Endodermal cell (in vitro differentiated cells): ENCODE measurements around the gene IGLL1. TPM values are rescaled to one million over a fixed set of nuclear protein-coding genes. Genes with fewer than 3 reads are reported as not detected.

Experiments used
- DNase-seq: peaks from one replicate; pipeline ENCODE4 v3.0.0-alpha.2; 2017
- H3K27ac ChIP-seq: 2 replicates; pipeline ENCODE4 v1.5.1; 2013; ENCODE audit warnings: mild to moderate bottlenecking, low read depth, low read length, moderate library complexity
- H3K27me3 ChIP-seq: 2 replicates; pipeline ENCODE4 v1.6.1; 2013; ENCODE audit warnings: mild to moderate bottlenecking, low read length, moderate library complexity; ENCODE audit not compliant: insufficient read depth, control insufficient read depth, poor library complexity, severe bottlenecking
- H3K36me3 ChIP-seq: 2 replicates; pipeline ENCODE4 v1.7.0; 2013; ENCODE audit warnings: mild to moderate bottlenecking, low read length, moderate library complexity; ENCODE audit not compliant: control insufficient read depth, insufficient read depth
- H3K4me1 ChIP-seq: one replicate; pipeline ENCODE4 v1.7.0; 2013; ENCODE audit warnings: low read length; ENCODE audit not compliant: control insufficient read depth, insufficient read depth
- H3K4me3 ChIP-seq: 2 replicates; pipeline ENCODE4 v1.5.1; 2013; ENCODE audit warnings: mild to moderate bottlenecking, low read length, moderate library complexity
- H3K9ac ChIP-seq: 2 replicates; pipeline ENCODE4 v1.6.1; 2013; ENCODE audit warnings: mild to moderate bottlenecking, low read length, moderate library complexity; ENCODE audit not compliant: poor library complexity, severe bottlenecking; ENCODE audit errors: extremely low read depth
- H3K9me3 ChIP-seq: 2 replicates; pipeline ENCODE4 v1.6.1; 2013; ENCODE audit warnings: mild to moderate bottlenecking, low read length, moderate library complexity; ENCODE audit not compliant: control insufficient read depth
- H3K27ac Mint-ChIP-seq: 2 replicates; pipeline ENCODE4 v1.8.0; 2020; ENCODE audit warnings: mixed read lengths
- H3K27me3 Mint-ChIP-seq: 2 replicates; pipeline ENCODE4 v1.8.0; 2021; ENCODE audit warnings: mild to moderate bottlenecking, mixed read lengths; ENCODE audit not compliant: insufficient read depth
- H3K36me3 Mint-ChIP-seq: 2 replicates; pipeline ENCODE4 v1.8.0; 2020; ENCODE audit warnings: low read depth, mixed read lengths
- H3K4me1 Mint-ChIP-seq: 2 replicates; pipeline ENCODE4 v1.8.0; 2020; ENCODE audit warnings: mixed read lengths
- H3K4me3 Mint-ChIP-seq: 2 replicates; pipeline ENCODE4 v1.8.0; 2020; ENCODE audit warnings: mild to moderate bottlenecking, moderate library complexity, mixed read lengths
- H3K9me3 Mint-ChIP-seq: 2 replicates; pipeline ENCODE4 v1.8.0; 2020; ENCODE audit warnings: mild to moderate bottlenecking, mixed read lengths
- WGBS, 2 experiments: methylation state at CpG; one replicate each; pipeline versions ENCODE4 v1.1.5 to v1.1.7; 2013; ENCODE audit warnings: missing lambda C conversion rate in 2 of 2, mixed read lengths in 1 of 2; ENCODE audit not compliant: insufficient coverage in 1 of 2, insufficient read length in 1 of 2; 5-methylcytosine and 5-hydroxymethylcytosine counted together
- total RNA-seq, 2 donors: library from RNA; stranded (reverse); fragmentation: NEBNext Ultra II Directional in 1 of 2; extraction: Animal tissue kit (Norgen Biotek cat#: 25700) in 1 of 2; gene quantifications; 2 replicates in 1 of 2; 3 replicates in 1 of 2; pipeline ENCODE4 v1.2.1, GENCODE V29; 2021
- TF ChIP-seq, protein P1 (sequence below): fragments of 200-600 bp; sonication (generic); conservative IDR thresholded peaks from 2 replicates; pipeline ENCODE4 v1.5.0; 2021; ENCODE audit warnings: antibody characterized with exemption, mild to moderate bottlenecking

Gene IGLL1
- total RNA-seq, 2 donors from 2014 or later = not detected

- no peaks in the 10 kb centered on the region for H3K9me3 ChIP-seq
- 93 to 100% methylated on average over 2 to 3 of the region's 5 CpGs for WGBS, 2 experiments
Measured at GRCh38 chr22:23579280-23579679, 810 bp downstream of the IGLL1 start.

GRCh38 chr22:23578306-23578705 is 1.8 kb downstream of the IGLL1 start:
- Histone ChIP-seq H3K36me3 (no peaks in the 10 kb centered on the region), H3K9me3 (no peaks in the 10 kb centered on the region), H3K27me3 (no peaks in the 10 kb centered on the region), H3K27ac (no peak overlapping the region), H3K4me1 (no peaks in the 10 kb centered on the region), H3K4me3 (no peak overlapping the region), H3K9ac (no peak overlapping the region)
- H3K4me1 Mint-ChIP-seq = no peaks in the 10 kb centered on the region
- DNase-seq = no peak
- no peaks in the 10 kb centered on the region for H3K9me3 Mint-ChIP-seq
- WGBS, 2 experiments = 86 to 91% methylated on average over 4 to 11 of the region's 11 CpGs
- H3K27ac Mint-ChIP-seq = no peak overlapping the region
- H3K27me3 Mint-ChIP-seq = peaks cover 3% of the 10 kb centered on the region
- TF ChIP-seq, protein P1, sequence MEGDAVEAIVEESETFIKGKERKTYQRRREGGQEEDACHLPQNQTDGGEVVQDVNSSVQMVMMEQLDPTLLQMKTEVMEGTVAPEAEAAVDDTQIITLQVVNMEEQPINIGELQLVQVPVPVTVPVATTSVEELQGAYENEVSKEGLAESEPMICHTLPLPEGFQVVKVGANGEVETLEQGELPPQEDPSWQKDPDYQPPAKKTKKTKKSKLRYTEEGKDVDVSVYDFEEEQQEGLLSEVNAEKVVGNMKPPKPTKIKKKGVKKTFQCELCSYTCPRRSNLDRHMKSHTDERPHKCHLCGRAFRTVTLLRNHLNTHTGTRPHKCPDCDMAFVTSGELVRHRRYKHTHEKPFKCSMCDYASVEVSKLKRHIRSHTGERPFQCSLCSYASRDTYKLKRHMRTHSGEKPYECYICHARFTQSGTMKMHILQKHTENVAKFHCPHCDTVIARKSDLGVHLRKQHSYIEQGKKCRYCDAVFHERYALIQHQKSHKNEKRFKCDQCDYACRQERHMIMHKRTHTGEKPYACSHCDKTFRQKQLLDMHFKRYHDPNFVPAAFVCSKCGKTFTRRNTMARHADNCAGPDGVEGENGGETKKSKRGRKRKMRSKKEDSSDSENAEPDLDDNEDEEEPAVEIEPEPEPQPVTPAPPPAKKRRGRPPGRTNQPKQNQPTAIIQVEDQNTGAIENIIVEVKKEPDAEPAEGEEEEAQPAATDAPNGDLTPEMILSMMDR = no peak
- no peaks in the 10 kb centered on the region for H3K36me3 Mint-ChIP-seq
- no peak overlapping the region for H3K4me3 Mint-ChIP-seq

More at GRCh38 chr22:23579280-23579679, 810 bp downstream of the IGLL1 start:
- Histone ChIP-seq H3K9ac (no peak overlapping the region), H3K4me3 (no peak overlapping the region), H3K27ac (no peak overlapping the region), H3K27me3 (no peaks in the 10 kb centered on the region), H3K36me3 (no peaks in the 10 kb centered on the region), H3K4me1 (no peaks in the 10 kb centered on the region)
- Mint-ChIP-seq H3K4me1 (no peaks in the 10 kb centered on the region), H3K4me3 (no peak overlapping the region), H3K9me3 (no peaks in the 10 kb centered on the region), H3K36me3 (no peaks in the 10 kb centered on the region), H3K27me3 (peaks cover 4% of the 10 kb centered on the region), H3K27ac (no peak overlapping the region)
- DNase-seq = no peak
- TF ChIP-seq, protein P1 = no peak

- Histone ChIP-seq H3K9me3 (no peaks in the 10 kb centered on the region), H3K36me3 (no peaks in the 10 kb centered on the region), H3K9ac (no peak overlapping the region), H3K27me3 (no peaks in the 10 kb centered on the region), H3K4me3 (no peak overlapping the region), H3K4me1 (no peaks in the 10 kb centered on the region), H3K27ac (no peak overlapping the region)
- DNase-seq = no peak
- WGBS, 2 experiments = 91 to 92% methylated on average over 5 of the region's 5 CpGs
- TF ChIP-seq, protein P1 = no peak
- no peaks in the 10 kb centered on the region for H3K9me3 Mint-ChIP-seq
- H3K27me3 Mint-ChIP-seq = peaks cover 19% of the 10 kb centered on the region
- no peak overlapping the region for H3K27ac Mint-ChIP-seq
- H3K4me3 Mint-ChIP-seq = no peak overlapping the region
- H3K4me1 Mint-ChIP-seq = no peaks in the 10 kb centered on the region
- no peaks in the 10 kb centered on the region for H3K36me3 Mint-ChIP-seq
Measured at GRCh38 chr22:23576681-23577080, 3.4 kb downstream of the IGLL1 start.
